NCI-H1105 treated with DMSO at 0.1 percent for 48 hours (cell line): Measurements from ENCODE around the gene CHRNG.

Experiments
- DNase-seq: peaks from one replicate; lab custom pipeline; 2025; lab: John Stamatoyannopoulos, UW

Gene CHRNG

DNA sequence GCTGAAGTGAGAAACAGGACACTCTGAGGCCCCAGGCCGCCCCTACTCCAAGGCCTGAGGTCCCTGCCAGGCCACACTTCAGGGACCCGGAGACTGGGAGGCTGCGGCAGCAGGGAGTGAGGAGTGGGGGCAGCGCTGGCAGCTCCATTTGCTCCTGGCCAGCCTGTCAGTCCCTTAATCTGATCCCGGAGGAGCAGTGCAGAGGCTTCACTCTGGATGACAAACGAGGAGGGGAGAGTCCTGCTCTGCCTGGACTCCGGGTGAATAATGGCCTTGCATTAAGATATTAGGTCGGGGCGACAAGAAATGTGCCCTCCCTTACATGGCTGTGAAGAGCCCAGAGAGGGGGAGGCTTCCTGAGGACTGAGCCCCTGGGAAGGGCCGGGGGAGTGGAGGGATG is 33.6 kb upstream of the CHRNG start:
- DNase-seq = no peak

GRCh38 chr2:232506709-232507108 is 32.8 kb upstream of the CHRNG start:
- DNase-seq = no peak

DNA sequence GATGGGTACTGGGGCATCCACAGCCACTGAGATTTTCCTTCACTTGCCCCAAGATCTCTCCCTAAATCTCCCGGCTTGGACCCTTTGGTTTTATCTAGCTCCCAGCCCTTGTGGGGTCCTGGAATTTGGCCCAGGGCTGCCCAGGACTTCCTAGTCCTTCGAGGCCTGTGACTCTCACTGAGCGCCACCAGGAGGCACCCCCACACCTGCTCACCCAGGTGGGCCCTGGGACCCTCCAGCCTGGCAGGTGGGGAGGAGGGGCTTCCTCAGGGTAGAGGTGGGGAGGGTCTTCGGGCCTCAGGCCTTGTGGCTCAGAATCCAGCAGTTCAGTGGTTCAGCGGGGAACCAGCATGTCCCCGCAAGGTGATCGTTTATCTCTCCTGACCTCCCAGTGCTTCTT is 31.2 kb upstream of the CHRNG start:
- DNase-seq = no peak

- DNase-seq = peak; percentile 48
Measured at GRCh38 chr2:232511336-232511890, 28.1 kb upstream of the CHRNG start.

- no peak for DNase-seq
Measured at GRCh38 chr2:232512602-232513001, 26.9 kb upstream of the CHRNG start.

DNA sequence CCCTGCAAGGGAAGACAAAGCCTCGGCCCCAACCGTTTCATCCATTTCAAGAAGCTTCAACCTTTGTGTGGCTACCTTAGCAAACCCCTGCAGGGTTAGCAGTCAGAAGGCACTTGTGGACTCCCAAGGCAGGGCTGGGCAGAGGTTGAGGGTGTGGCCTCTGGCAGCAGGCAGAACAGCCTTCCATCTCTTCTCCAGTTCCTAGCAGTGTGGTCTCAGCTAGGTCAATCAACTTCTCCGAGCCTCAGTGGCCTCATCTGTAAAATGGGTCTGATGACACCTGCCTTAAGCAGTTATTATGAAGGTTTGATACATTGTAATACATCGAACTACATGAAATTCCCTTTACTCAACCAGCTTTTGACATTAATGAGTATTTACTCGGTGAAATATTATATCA is 26.1 kb upstream of the CHRNG start:
- DNase-seq = no peak

DNA sequence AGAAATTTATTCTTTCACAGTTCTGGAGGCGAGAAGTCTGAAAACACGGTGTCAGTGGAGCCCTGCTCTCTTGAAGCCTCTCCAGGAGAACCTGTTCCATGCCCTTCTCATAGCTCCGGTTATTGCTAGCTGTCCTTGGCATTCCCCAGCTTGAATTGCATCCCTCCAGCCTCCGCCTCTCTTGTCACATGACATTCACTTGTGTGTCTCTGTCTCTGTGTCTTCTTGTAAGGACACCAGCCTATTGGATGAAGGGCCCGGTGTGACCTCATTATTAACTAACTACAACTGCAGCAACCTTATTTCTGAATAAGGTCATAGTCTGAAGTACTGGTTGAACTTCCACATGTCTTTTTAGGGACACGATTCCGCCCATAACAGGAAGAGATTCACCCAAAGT is 23.9 kb upstream of the CHRNG start:
- no peak for DNase-seq

- DNase-seq = no peak
Measured at GRCh38 chr2:232516551-232516950, 22.9 kb upstream of the CHRNG start.

- DNase-seq = no peak
Measured at GRCh38 chr2:232518844-232519243, 20.6 kb upstream of the CHRNG start.

- no peak for DNase-seq
Measured at GRCh38 chr2:232519581-232520438, 19.7 kb upstream of the CHRNG start, which contains the start of gene PRSS56. PRSS56 (plus strand) TSS chr2:232520388; CDS start chr2:232520599, 211 bp downstream.

DNA sequence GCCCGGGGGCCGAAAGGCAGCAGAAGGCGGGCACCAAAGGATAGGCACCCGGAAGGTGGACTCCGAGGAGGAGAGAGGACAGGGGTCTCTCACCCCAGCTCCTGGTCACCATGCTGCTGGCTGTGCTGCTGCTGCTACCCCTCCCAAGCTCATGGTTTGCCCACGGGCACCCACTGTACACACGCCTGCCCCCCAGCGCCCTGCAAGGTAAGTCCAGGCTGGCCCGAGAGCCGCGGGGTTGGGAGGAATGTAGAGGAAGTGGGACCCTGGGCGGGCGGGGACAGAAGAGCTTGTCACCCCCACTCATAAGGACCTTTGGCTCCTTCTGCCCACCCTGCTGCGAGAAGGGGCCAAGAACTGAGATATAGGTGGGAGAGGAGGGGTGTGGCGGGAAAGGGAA is 19.0 kb upstream of the CHRNG start:
- no peak for DNase-seq

DNA sequence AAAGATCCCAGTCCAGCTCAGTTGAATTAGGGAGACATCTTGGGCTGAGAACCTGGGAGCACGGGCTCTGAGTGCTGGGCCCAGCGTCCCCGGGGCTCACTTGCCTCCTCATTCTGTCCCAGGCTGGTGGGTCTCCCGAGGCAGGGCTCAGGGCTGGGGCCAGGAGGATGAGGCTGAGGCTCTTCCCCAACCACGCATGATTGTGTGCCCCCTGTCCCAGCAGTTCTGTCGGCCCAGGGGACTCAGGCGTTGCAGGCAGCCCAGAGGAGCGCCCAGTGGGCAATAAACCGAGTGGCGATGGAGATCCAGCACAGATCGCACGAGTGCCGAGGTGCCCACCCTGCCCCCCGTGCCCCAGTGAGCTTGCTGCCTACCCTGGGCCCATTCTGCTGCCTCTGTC is 18.4 kb upstream of the CHRNG start:
- no peak for DNase-seq

DNA sequence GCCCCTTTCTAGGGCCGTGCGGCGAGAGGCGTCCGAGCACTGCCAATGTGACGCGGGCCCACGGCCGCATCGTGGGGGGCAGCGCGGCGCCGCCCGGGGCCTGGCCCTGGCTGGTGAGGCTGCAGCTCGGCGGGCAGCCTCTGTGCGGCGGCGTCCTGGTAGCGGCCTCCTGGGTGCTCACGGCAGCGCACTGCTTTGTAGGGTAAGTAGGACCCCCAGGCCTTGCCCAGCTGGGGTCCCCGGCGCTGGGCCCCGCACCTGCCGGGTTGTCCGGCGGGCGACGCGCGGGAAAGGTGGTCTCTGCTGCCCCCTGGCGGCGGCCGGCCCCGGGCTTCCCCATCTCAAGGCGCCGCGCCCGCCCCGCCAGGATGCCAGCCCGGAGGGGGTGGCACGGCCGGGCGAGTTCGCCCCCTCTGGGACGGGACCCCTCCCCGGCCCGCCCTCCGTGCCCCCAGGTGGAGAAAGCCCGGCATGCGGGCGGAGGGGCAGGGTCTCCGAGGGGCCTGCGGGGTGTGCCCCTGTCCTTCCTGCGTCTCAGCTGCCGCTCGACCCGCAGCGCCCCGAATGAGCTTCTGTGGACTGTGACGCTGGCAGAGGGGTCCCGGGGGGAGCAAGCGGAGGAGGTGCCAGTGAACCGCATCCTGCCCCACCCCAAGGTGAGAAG is 17.4 kb upstream of the CHRNG start:
- DNase-seq = no peak

DNA sequence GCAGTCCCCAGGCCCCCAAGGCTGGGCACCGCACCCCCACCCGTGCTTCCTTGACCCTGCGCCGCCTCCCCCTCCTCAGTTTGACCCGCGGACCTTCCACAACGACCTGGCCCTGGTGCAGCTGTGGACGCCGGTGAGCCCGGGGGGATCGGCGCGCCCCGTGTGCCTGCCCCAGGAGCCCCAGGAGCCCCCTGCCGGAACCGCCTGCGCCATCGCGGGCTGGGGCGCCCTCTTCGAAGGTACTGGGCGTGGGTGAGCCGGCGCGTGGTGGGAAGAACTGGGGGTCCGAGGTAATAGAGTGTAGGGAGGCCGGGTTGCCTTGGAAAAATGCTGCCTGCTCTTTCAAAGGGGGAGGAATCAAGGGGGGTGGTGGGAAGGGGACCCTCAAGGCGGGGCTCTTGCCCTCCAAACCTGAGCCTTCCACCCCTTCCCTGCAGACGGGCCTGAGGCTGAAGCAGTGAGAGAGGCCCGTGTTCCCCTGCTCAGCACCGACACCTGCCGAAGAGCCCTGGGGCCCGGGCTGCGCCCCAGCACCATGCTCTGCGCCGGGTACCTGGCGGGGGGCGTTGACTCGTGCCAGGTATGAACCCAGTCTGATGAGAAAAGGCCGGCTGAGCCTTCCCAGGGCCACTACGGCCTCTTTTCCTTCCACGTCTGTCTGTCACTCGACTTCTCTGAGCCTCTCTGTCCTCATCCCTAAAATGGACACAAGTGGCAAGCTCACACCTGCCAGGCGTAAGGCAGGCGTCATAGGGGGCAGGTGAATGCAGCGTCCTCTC is 16.7 kb upstream of the CHRNG start:
- DNase-seq = no peak

GRCh38 chr2:232523402-232523681 is 16.1 kb upstream of the CHRNG start:
- DNase-seq = no peak

DNA sequence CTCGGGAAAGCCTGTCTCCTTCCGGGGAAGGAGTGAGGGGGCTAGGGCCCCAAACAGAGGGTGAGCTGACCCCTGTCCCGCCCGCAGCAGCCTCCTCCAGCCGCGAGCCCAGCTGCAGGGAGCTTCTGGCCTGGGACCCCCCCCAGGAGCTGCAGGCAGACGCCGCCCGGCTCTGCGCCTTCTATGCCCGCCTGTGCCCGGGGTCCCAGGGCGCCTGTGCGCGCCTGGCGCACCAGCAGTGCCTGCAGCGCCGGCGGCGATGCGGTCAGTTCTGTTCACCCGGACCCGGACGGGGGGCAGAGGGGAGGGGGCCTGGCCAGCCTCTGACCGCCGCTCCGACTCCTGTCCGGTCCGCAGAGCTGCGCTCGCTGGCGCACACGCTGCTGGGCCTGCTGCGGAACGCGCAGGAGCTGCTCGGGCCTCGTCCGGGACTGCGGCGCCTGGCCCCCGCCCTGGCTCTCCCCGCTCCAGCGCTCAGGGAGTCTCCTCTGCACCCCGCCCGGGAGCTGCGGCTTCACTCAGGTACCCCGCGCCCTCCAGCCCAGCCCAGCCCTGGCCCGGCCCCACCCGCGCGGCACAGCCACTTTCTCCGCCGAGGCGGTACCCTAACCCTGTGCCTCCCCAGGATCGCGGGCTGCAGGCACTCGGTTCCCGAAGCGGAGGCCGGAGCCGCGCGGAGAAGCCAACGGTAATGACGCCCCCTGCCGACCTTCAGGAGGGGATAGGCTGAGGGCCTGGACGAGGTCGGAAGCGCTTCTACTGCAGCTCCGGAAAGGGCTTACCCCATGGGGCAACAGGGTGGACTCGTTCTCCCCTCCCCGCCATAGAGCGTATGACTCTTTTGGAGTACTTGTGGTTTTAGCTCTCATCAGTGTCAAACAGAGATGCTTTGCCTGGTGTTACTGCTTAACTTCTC is 15.6 kb upstream of the CHRNG start:
- DNase-seq = no peak

GRCh38 chr2:232524771-232525170 is 14.7 kb upstream of the CHRNG start:
- no peak for DNase-seq

GRCh38 chr2:232525199-232525598 is 14.3 kb upstream of the CHRNG start:
- no peak for DNase-seq

GRCh38 chr2:232525791-232526371 is 13.6 kb upstream of the CHRNG start, which contains the start of gene CHRND:
CHRND (plus strand) TSS chr2:232526160; CDS start chr2:232526216, 56 bp downstream.
- DNase-seq = no peak

- DNase-seq = no peak
Measured at GRCh38 chr2:232526372-232526941, 13.0 kb upstream of the CHRNG start.
